Heart left ventricle (tissue), 16 donors: Measurements from ENCODE around the gene BHLHE40. TPM values are rescaled to one million over a fixed set of nuclear protein-coding genes. Genes with fewer than 3 reads are reported as not detected.

Experiments
- ATAC-seq, 4 donors: fragments of 200-7000 bp; cut with Tn5 transposase; one replicate each; pipeline ENCODE4 v1.9.1; 2020 to 2022; ENCODE audit warnings: moderate library complexity in 4 of 4, mild to moderate bottlenecking in 3 of 4, moderate number of reproducible peaks in 1 of 4
- DNase-seq, 5 donors: peaks; one replicate each; pipeline ENCODE4 v3.0.0-alpha.2; 2020
- H3K27ac ChIP-seq, 12 donors: fragments of 200-600 bp; sonication (generic) in 4 of 12; one replicate each; pipeline versions ENCODE4 v1.5.0 to v1.8.0; 2016 to 2022; ENCODE audit warnings: mild to moderate bottlenecking in 2 of 12
- H3K27me3 ChIP-seq, 9 donors: fragments of 200-600 bp; sonication (generic) in 2 of 9; one replicate each; pipeline versions ENCODE4 v1.5.1 to v1.8.0; 2016 to 2022; ENCODE audit warnings: mild to moderate bottlenecking in 3 of 9
- H3K36me3 ChIP-seq, 9 donors: fragments of 200-600 bp; sonication (generic) in 2 of 9; one replicate each; pipeline versions ENCODE4 v1.5.0 to v1.8.0; 2018 to 2022; ENCODE audit warnings: mild to moderate bottlenecking in 2 of 9
- H3K4me1 ChIP-seq, 12 donors: fragments of 200-600 bp; sonication (generic) in 4 of 12; one replicate each; pipeline versions ENCODE4 v1.5.0 to v1.8.0; 2016 to 2022; ENCODE audit warnings: mild to moderate bottlenecking in 3 of 12
- H3K4me3 ChIP-seq, 12 donors: fragments of 200-600 bp; sonication (generic) in 4 of 12; one replicate each; pipeline versions ENCODE4 v1.5.0 to v1.8.0; 2017 to 2022; ENCODE audit warnings: mild to moderate bottlenecking in 9 of 12, moderate library complexity in 4 of 12
- H3K9me3 ChIP-seq, 12 donors: fragments of 200-600 bp; sonication (generic) in 4 of 12; one replicate each; pipeline versions ENCODE4 v1.5.0 to v1.8.0; 2016 to 2022; ENCODE audit warnings: mild to moderate bottlenecking in 1 of 12
- POLR2A ChIP-seq, 2 donors: fragments of 450-650 bp; IDR thresholded peaks; one replicate each; pipeline ENCODE4 v1.6.1; 2017; ENCODE audit warnings: antibody characterized with exemption in 2 of 2, mild to moderate bottlenecking in 2 of 2, moderate library complexity in 2 of 2
- whole genome bisulfite sequencing, 4 donors: extraction: QIAGEN DNeasy Blood & Tissue Kit in 2 of 4; methylation state at CpG; one replicate each; pipeline versions ENCODE4 v1.1.5 to v1.1.7; 2013 to 2018; 5-methylcytosine and 5-hydroxymethylcytosine counted together
- intact Hi-C, 10 donors: fragments of 100-400 bp; cut with DNase I; formaldehyde crosslinking; loops; one replicate each; pipeline versions ENCODE4 v1.11.1 to v1.14.2; 2022
- polyA plus RNA-seq, 2 donors: library from polyadenylated mRNA; stranded (reverse); fragments of 200-250 nt; gene quantifications; one replicate each; pipeline ENCODE4 v1.2.3, GENCODE V29; 2013
- total RNA-seq, 9 donors: library from RNA; depleted of rRNA in 2 of 9; stranded (reverse); fragments of >200 nt in 2 of 9; fragmentation: NEBNext Ultra II Directional in 3 of 9; extraction: Animal tissue kit (Norgen Biotek cat#: 25700) in 3 of 9; gene quantifications; one replicate each; pipeline versions ENCODE4 v1.1.0 to v1.2.4, GENCODE V29; 2016 to 2023
- TF ChIP-seq, protein P1 (sequence below), 12 donors: fragments of 200-600 bp; sonication (generic) in 4 of 12; IDR thresholded peaks; one replicate each; pipeline versions ENCODE4 v1.5.0 to v1.8.0; 2018 to 2022; ENCODE audit warnings: antibody characterized with exemption in 12 of 12, mild to moderate bottlenecking in 5 of 12
- donor health status: ischemic (EF 13 %, LVEDD 7.1; RV severe dilation, severe dysfunction).
- donor health status: healthy with polysubstance abuse.
- donor health status: DM: no; HTN: yes; CAD: no.
- donor health status: DM: no; HTN: no; CAD: no.
- donor health status: ischemic (EF 25% LVEDD 6.9; RV normal size, moderate dysfunction).
- donor health status: ischemic (EF 25% LVEDD 5.7; RV mildly dilated, moderate dysfunction).
- donor health status: healthy.
- donor health status: DM: yes; HTN: yes; CAD: no.
- donor health status: ischemic (EF 35%, LVEDD 5.7; RV mildly dilated, moderate dysfunction).
- donor health status: nonischemic (EF 11% LVEDD 7.7; RV severe dilation, severe dysfunction).
- donor health status: DM: yes; HTN: yes; CAD: no.
- donor health status: PGD.
- donor health status: ischemic (EF 29% LVEDD 5.4; RV normal size, mild dysfunction).
- donor health status: nonischemic (EF 23%, LVEDD 6.1; RV moderate dilation, normal function).

The BHLHE40 gene
- total and polyA plus RNA-seq, 11 donors: 8.5 to 109 (median 33.8) TPM

GRCh38 chr3:5001805-5002173 lies 22.6 kb downstream of the BHLHE40 start:
- Histone ChIP-seq H3K9me3 (no peaks in the 10 kb centered on the region), H3K27ac (no peak overlapping the region), H3K4me1 (peaks cover 0 to 13% (median 0%) of the 10 kb centered on the region in 12 donors), H3K36me3 (no peaks in the 10 kb centered on the region), H3K4me3 (no peak overlapping the region), H3K27me3 (no peaks in the 10 kb centered on the region)
- no peak for DNase-seq
- intact Hi-C loops: no loop called here
- no peak for TF ChIP-seq POLR2A (IDR thresholded peaks at IDR 0.05)
- TF ChIP-seq, protein P1, sequence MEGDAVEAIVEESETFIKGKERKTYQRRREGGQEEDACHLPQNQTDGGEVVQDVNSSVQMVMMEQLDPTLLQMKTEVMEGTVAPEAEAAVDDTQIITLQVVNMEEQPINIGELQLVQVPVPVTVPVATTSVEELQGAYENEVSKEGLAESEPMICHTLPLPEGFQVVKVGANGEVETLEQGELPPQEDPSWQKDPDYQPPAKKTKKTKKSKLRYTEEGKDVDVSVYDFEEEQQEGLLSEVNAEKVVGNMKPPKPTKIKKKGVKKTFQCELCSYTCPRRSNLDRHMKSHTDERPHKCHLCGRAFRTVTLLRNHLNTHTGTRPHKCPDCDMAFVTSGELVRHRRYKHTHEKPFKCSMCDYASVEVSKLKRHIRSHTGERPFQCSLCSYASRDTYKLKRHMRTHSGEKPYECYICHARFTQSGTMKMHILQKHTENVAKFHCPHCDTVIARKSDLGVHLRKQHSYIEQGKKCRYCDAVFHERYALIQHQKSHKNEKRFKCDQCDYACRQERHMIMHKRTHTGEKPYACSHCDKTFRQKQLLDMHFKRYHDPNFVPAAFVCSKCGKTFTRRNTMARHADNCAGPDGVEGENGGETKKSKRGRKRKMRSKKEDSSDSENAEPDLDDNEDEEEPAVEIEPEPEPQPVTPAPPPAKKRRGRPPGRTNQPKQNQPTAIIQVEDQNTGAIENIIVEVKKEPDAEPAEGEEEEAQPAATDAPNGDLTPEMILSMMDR (IDR thresholded peaks at IDR 0.05): no peak
- 80 to 91% (median 85%) methylated on average over 1 of the region's 1 CpG for WGBS, 4 donors
- no peak for ATAC-seq

DNA sequence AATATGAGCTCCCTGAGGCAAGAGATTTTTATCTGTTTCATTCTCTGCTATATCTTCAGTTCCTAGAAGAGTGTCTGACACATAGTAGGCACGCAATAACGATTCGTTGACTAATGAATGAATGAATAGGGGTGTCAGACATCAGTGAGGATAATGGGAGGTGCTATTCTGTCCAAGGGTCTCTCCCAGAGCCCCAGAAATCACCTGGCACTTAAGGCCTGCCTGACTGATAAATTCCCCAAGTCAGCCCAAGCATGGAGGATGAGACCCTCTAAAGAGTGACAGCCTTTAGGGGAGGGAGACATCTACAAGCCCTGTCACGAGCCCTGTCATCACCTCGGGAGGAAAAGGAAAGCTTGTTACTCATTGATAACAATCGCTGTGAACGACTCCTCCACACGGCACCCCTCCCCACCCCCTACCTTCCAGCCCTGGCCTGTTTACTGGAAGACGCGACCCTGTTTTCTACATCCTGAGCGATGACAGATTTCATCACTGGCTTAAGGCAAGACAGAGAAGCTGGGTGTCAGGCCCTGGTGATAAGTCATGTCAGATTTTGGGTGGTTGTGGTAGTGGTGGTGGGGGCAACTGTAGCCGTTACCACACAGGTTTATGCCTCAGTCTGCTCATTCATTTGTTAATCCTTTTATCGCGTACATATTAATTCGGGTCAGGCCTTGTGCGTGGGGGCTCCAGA lies 23.1 kb downstream of the BHLHE40 start:
- Histone ChIP-seq H3K36me3 (no peaks in the 10 kb centered on the region), H3K27ac (no peak overlapping the region), H3K4me1 (peaks cover 0 to 18% (median 0%) of the 10 kb centered on the region in 12 donors), H3K9me3 (no peaks in the 10 kb centered on the region), H3K4me3 (no peak overlapping the region), H3K27me3 (no peaks in the 10 kb centered on the region)
- ATAC-seq (peak in 1 of 4 donors; percentile 20), DNase-seq (no peak)
- intact Hi-C loops: no loop called here
- 62 to 75% (median 68%) methylated on average over 16 of the region's 16 CpGs for WGBS, 4 donors
- TF ChIP-seq, protein P1 (IDR thresholded peaks at IDR 0.05): no peak
- TF ChIP-seq POLR2A (IDR thresholded peaks at IDR 0.05): no peak

DNA sequence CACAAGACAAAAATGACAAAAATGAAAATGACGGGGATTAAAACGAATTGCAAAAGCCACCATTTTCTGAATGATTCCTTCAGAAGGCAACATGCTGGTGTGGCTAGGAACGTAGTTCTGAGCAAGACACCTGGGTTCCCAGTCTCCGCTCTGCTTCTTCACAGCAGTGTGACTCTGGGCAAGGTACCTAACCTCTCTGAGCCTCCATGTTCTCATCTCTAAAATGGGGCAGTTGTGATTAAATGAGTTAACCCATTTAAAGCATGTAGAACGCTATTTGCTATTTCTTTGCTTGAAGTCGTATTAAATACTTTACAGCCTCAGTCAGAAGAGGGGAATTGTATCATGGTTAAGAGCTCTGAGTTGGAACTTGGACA lies 23.6 kb downstream of the BHLHE40 start:
- peaks cover 0 to 24% (median 0%) of the 10 kb centered on the region in 12 donors for H3K4me1 ChIP-seq
- intact Hi-C loops: no loop called here
- H3K27ac ChIP-seq: no peak overlapping the region
- H3K36me3 ChIP-seq: no peaks in the 10 kb centered on the region
- H3K27me3 ChIP-seq: no peaks in the 10 kb centered on the region
- no peaks in the 10 kb centered on the region for H3K9me3 ChIP-seq
- no peak for DNase-seq
- WGBS, 4 donors: 94 to 97% (median 96%) methylated on average over 6 of the region's 6 CpGs
- H3K4me3 ChIP-seq: no peak overlapping the region
- ATAC-seq: no peak
- TF ChIP-seq, protein P1 (IDR thresholded peaks at IDR 0.05): no peak
- TF ChIP-seq POLR2A (IDR thresholded peaks at IDR 0.05): no peak

- intact Hi-C loops: no loop called here
- no peak for ATAC-seq
- no peaks in the 10 kb centered on the region for H3K27me3 ChIP-seq
- H3K4me3 ChIP-seq: no peak overlapping the region
- no peak for DNase-seq
- peaks cover 0 to 24% (median 0%) of the 10 kb centered on the region in 12 donors for H3K4me1 ChIP-seq
- H3K27ac ChIP-seq: no peak overlapping the region
- no peak for TF ChIP-seq POLR2A (IDR thresholded peaks at IDR 0.05)
- TF ChIP-seq, protein P1 (IDR thresholded peaks at IDR 0.05): no peak
- H3K9me3 ChIP-seq: no peaks in the 10 kb centered on the region
- WGBS, 4 donors: 91 to 94% (median 93%) methylated on average over 12 of the region's 12 CpGs
- no peaks in the 10 kb centered on the region for H3K36me3 ChIP-seq
These were observed 25.3 kb downstream of the BHLHE40 start for GRCh38 chr3:5004319-5005152.
